ENCODE results near the gene ANXA10.

The ANXA10 gene

DNA sequence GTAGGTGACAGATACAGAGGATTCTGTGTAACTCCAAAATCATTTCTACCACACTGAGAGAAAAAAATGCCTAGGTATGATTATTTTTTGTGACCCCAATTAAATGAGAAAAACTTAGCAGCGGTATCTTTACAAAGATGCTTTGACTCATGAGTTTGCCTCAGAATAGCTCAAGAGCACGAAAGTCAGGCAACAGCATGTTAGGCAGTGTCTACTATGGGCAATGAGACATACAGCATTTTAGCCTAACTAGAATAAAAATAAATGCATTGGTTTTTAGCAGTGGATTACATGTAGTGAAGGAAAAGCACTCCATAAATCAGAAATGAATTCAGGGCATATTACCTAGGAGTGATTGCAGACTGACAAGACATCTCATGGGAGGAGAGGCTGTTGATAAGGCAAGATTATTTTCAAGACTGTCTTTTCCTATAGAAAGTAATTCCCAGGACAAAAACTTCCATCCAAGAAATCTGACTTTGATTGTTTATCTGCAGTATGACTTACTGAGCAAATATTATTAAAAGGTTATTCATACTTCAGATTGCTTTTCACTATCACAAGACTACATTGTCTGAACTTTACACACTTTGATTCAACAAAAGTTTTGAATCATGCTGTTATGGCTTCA, 3.6 kb downstream of the ANXA10 start:
- no peak for DNase-seq (ENCODE audit: low read depth)
- TF ChIP-seq, protein P1, sequence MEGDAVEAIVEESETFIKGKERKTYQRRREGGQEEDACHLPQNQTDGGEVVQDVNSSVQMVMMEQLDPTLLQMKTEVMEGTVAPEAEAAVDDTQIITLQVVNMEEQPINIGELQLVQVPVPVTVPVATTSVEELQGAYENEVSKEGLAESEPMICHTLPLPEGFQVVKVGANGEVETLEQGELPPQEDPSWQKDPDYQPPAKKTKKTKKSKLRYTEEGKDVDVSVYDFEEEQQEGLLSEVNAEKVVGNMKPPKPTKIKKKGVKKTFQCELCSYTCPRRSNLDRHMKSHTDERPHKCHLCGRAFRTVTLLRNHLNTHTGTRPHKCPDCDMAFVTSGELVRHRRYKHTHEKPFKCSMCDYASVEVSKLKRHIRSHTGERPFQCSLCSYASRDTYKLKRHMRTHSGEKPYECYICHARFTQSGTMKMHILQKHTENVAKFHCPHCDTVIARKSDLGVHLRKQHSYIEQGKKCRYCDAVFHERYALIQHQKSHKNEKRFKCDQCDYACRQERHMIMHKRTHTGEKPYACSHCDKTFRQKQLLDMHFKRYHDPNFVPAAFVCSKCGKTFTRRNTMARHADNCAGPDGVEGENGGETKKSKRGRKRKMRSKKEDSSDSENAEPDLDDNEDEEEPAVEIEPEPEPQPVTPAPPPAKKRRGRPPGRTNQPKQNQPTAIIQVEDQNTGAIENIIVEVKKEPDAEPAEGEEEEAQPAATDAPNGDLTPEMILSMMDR (IDR thresholded peaks at IDR 0.05; ENCODE audit: control insufficient read depth, extremely low read depth, insufficient read depth): no peak
- H3K4me3 ChIP-seq (ENCODE audit: low read depth, low read length): no peak overlapping the region

DNA sequence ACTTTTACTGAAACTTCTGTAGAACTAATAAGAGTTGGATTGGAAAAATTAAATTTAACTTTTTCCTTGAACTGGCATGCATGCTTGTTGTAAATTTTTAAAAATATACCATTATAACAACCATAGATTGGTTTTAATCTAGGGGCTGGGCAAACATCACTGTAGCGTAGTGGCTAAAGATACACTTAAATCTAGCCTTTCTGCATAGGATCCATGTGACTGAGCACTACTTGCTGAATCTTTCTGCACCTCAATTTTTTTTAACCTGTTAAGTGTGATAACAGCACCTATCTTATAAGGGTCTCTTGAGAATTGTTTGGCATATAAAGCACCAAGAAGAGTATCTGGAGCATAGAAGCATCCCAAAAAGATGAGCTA, 4.1 kb downstream of the ANXA10 start:
- no peak for DNase-seq (ENCODE audit: low read depth)
- TF ChIP-seq, protein P1 (IDR thresholded peaks at IDR 0.05; ENCODE audit: control insufficient read depth, extremely low read depth, insufficient read depth): no peak
- H3K4me3 ChIP-seq (ENCODE audit: low read depth, low read length): no peak overlapping the region

DNA sequence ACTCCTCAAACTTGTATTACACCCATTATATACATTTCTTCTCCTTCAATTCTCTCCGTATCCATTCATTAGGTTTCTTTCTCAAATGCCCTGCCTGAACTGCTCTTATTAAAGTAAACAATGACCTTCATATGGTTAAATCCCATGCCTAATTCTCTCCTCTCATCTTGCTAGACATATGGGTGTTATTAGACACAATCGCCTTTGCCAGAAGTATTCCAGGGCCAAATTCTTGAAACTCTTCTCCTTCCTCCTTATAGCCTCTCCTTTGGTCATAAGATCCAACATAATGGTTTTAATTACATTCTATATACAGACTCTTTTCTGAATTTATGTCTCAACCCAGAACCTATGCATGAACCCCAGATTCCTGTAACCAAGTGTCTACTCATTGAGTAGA, 4.8 kb downstream of the ANXA10 start:
- no peak for DNase-seq (ENCODE audit: low read depth)
- TF ChIP-seq, protein P1 (IDR thresholded peaks at IDR 0.05; ENCODE audit: control insufficient read depth, extremely low read depth, insufficient read depth): no peak

DNA sequence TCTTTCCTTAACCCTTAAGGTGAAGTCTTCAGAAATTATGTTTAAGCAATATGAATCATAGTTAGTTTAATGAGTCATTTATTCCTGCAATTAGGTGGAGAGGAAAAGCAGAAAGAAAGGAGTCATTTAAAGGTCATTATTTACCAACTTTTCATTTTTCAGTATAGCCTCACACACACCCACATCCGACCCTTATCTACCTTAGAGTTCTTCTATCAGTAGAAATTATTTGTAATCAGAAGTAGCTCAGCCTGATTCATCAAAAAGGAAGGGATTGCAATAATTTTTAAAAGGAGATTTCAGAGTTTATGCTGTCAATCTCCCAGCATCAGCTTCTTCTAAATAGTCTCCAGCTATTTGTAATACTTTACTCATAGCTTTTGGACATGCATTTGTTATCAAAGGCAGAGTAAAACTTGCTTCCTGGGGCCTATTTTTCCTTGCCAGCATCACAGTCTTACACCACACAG, 5.9 kb downstream of the ANXA10 start:
- TF ChIP-seq, protein P1 (IDR thresholded peaks at IDR 0.05; ENCODE audit: control insufficient read depth, extremely low read depth, insufficient read depth): no peak
- DNase-seq (ENCODE audit: low read depth): no peak
- H3K4me3 ChIP-seq (ENCODE audit: low read depth, low read length): no peak overlapping the region

More for the DNA sequence above, 4.8 kb downstream of the ANXA10 start:
- no peak overlapping the region for H3K4me3 ChIP-seq (ENCODE audit: low read depth, low read length)

DNA sequence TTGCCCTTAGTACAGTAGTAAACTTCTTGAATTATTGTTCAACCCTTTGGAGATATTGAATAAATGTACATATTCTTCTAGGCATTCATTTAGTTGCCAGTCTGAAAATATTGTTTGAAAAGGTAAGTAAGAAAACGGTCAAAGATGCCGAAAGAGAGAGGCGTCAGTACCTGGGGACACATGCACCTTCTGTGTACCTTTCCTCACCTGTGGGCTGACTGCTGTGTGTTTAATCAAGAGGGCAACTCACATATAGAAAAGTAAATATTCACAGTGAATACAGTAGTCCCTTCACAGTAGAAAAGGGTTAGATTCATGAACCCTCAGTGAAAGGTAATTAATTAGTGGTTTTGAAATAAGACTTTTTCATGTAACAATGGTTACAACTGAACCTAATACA, 6.9 kb downstream of the ANXA10 start:
- DNase-seq (ENCODE audit: low read depth): no peak
- H3K4me3 ChIP-seq (ENCODE audit: low read depth, low read length): no peak overlapping the region
- TF ChIP-seq, protein P1 (IDR thresholded peaks at IDR 0.05; ENCODE audit: control insufficient read depth, extremely low read depth, insufficient read depth): no peak

DNA sequence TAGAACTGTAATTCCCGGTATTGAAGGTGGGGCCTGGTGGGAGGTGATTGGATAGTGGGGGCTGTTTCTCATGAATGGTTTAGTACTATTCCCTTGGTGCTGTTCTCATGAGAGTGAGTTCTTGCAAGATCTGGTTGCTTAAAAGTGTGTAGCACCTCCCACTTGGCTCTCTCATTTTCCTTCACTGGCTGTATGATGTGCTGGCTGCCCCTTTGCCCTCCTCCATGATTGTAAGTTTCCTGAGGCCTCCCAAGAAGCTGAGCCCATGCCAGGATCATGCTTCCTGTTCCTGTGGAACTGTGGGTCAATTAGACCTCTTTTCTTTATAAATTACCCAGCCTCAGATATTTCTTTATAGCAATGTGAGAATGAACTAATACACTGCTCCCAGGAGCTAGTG, 8.7 kb downstream of the ANXA10 start:
- no peak for DNase-seq (ENCODE audit: low read depth)
- TF ChIP-seq, protein P1 (IDR thresholded peaks at IDR 0.05; ENCODE audit: control insufficient read depth, extremely low read depth, insufficient read depth): no peak
- no peak overlapping the region for H3K4me3 ChIP-seq (ENCODE audit: low read depth, low read length)

DNA sequence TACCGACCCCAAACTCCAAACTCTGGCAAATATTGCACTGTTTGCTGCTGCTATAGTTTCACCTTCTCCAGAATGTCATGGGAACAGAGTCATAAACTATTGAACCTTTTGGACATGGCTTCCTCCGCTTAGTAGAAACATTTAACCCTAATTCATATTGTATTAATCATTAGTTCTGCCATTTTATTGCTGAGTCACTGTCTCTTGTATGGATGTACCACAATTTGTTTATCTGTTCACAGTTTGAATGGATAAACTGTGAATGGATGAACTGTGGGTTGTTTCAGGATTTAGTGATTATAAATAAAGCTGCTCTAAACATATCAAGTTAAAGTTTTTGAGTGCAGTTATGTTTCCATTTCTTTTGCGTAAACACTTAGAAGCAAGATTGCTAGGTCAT, 10.1 kb downstream of the ANXA10 start:
- H3K4me3 ChIP-seq (ENCODE audit: low read depth, low read length): no peak overlapping the region
- TF ChIP-seq, protein P1 (IDR thresholded peaks at IDR 0.05; ENCODE audit: control insufficient read depth, extremely low read depth, insufficient read depth): no peak
- no peak for DNase-seq (ENCODE audit: low read depth)

All from LNCaP clone FGC (cell line).